ENCODE results near the gene SUSD3. TPM values are rescaled to one million over a fixed set of nuclear protein-coding genes. Genes with fewer than 3 reads are reported as not detected.

Gene SUSD3
- total and polyA plus RNA-seq, 2 donors (not counting 3 experiments of a cell fraction or from before 2014, with no cell fraction given), result not detected

DNA sequence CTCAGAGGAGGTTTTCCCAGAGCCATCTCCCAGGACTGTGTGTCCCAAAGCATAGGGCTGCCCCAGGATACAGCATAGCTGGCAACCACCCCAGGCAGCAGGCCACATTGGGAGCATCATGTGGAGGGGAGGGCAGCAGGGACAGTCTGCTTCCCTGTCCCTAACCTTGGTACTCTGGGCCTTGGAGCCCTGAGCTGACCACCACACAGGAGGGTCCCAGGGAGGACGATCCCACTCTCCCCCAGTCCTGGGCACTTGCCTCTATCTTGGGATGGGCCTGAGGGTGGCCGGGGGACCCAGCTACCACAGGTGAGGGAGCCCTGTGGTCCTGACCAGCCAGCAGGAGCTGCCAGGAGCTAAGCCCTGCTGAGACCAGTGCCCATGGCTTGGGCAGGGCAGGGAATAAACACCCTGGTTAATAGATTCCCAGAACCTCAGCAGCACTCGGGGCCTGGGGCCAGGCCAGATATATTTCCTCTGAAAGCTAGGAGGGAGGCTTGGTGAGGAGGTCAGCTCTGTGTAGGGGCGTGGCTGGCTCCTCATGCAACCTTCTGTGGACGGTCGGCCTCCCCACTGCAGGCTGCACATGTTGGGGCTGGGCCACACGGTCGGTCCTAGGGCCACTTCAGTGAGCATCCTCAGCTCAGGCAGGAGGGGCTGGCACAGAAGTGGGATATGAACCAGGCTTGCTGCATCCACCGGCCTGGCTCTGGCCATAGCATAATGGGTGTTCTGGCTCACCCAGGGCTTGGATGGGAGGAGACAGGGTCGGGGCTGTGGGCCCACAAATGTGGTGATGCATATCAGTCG, 71.4 kb downstream of the SUSD3 start:
- H3K27ac ChIP-seq (ENCODE audit: insufficient read depth, low read depth, low read length), result peak overlapping the region; percentile 54
- BruUV-seq (replicated peaks), result no TSS peak
- H3K9me1 ChIP-seq (replicated peaks; ENCODE audit: control insufficient read depth, extremely low read depth, insufficient read depth, low read length), result no peaks in the 10 kb centered on the region
- CTCF ChIA-PET, result interaction anchor here (0.6 to 5.7 kb wide), 12 partner anchors 10 to 126 kb away, joined by 3 to 52 read pairs (median 4); partner anchors contain the start of gene CARD19
- no peaks in the 10 kb centered on the region for H3K27me3 ChIP-seq (ENCODE audit: control insufficient read depth in 2 of 2, insufficient read depth in 2 of 2, low read length in 2 of 2)
- peaks cover 0 to 2% of the 10 kb centered on the region in 2 experiments for H3K36me3 ChIP-seq (ENCODE audit: control insufficient read depth in 2 of 2, extremely low read depth in 1 of 2, insufficient read depth in 2 of 2, low read length in 2 of 2)
- intact Hi-C loops (cut with micrococcal nuclease) (loop anchor here (1.0 kb wide), 1 partner anchor 10 kb away; no protein-coding TSS in a partner anchor), dilution Hi-C loops (cut with MboI; ENCODE audit: extremely low pct_ligation_motif_present, low sequenced_read_pairs) (no loop called here)
- H3K9me3 ChIP-seq (replicated peaks; ENCODE audit: control insufficient read depth, insufficient read depth, low read length), result no peaks in the 10 kb centered on the region
- no peak for DNase-seq (ENCODE audit: low read depth, low spot score)
- no peak overlapping the region for H3K4me3 ChIP-seq (replicated peaks in 1 of 3; ENCODE audit: insufficient read depth in 1 of 3, low read depth in 1 of 3, low read length in 3 of 3)
- no peak overlapping the region for H3K4me2 ChIP-seq (ENCODE audit: insufficient read depth, low read length)
- POLR2A ChIA-PET, result interaction anchor here (0.7 to 1.8 kb wide), 3 partner anchors 10 to 437 kb away, joined by 3 to 9 read pairs (median 3); partner anchors contain the start of gene CARD19
- FAIRE-seq, result no peak
- no peak for TF ChIP-seq GATA2 (IDR thresholded peaks at IDR 0.05; ENCODE audit: insufficient read depth, insufficient read length, low read depth, low read length)
- TF ChIP-seq FOS (IDR thresholded peaks at IDR 0.05; ENCODE audit: borderline replicate concordance, insufficient read depth, low read length), result no peak
- TF ChIP-seq EZH2 (IDR thresholded peaks at IDR 0.05; ENCODE audit: borderline replicate concordance, low read depth, low read length, severe bottlenecking), result no peak
- TF ChIP-seq, protein P1, sequence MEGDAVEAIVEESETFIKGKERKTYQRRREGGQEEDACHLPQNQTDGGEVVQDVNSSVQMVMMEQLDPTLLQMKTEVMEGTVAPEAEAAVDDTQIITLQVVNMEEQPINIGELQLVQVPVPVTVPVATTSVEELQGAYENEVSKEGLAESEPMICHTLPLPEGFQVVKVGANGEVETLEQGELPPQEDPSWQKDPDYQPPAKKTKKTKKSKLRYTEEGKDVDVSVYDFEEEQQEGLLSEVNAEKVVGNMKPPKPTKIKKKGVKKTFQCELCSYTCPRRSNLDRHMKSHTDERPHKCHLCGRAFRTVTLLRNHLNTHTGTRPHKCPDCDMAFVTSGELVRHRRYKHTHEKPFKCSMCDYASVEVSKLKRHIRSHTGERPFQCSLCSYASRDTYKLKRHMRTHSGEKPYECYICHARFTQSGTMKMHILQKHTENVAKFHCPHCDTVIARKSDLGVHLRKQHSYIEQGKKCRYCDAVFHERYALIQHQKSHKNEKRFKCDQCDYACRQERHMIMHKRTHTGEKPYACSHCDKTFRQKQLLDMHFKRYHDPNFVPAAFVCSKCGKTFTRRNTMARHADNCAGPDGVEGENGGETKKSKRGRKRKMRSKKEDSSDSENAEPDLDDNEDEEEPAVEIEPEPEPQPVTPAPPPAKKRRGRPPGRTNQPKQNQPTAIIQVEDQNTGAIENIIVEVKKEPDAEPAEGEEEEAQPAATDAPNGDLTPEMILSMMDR (IDR thresholded peaks at IDR 0.05; ENCODE audit: extremely low read depth in 1 of 2, insufficient read depth in 1 of 2, low read depth in 1 of 2, low read length in 2 of 2), result no peak
- TF ChIP-seq POLR2A (IDR thresholded peaks at IDR 0.05; ENCODE audit: low read depth, low read length), result no peak
- TF ChIP-seq POLR2AphosphoS5 (IDR thresholded peaks at IDR 0.05; ENCODE audit: insufficient read depth, low read depth, low read length), result no peak
- no peak overlapping the region for H3K9ac ChIP-seq (replicated peaks; ENCODE audit: extremely low read depth, insufficient read depth, low read length)
- peaks cover 72% of the 10 kb centered on the region for H3K4me1 ChIP-seq (ENCODE audit: control insufficient read depth, extremely low read depth, insufficient read depth, low read length)
- no peak overlapping the region for H2AFZ ChIP-seq (ENCODE audit: low read depth, low read length)
- no peaks in the 10 kb centered on the region for H4K20me1 ChIP-seq (replicated peaks; ENCODE audit: control insufficient read depth, extremely low read depth, insufficient read depth, low read length)
- peaks cover 13% of the 10 kb centered on the region for H3K79me2 ChIP-seq (ENCODE audit: control insufficient read depth, insufficient read depth, low read length)

Data from endothelial cell of umbilical vein (primary cell).